ENCODE measurements around the gene NSG2.

Gene NSG2

DNA sequence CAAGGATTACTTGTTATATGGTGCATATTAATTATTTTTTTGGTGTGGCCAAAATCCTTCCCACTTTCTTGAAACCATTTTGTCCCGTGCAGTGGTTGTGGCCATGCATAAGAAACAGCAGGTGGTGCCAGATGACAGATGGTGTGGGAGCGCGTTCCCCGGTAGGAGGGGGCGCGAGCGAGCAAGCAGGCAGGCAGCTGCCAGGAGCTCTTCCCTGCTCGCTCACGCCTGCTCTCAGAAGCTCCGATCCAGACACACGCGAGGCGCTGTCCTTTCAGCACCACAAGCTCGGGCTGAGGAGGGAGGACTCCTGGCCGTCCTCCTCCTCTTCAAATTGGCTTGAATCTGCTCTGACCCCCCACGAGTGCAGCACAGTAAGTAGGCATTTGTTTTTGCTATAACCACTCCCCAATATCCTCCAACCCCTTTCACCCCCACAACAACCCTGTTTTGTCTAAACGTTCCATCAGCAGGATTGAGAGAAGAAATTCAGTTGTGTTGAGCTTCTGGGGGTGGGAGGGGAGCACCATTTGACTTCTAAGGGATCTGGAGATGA, at the start of gene NSG2:
Gene NSG2 (plus strand): TSS at position 237 of the 556 bp plus-strand sequence. CDS start 1,050 bp downstream, outside the sequence.
- peak; percentile 98 for DNase-seq

DNA sequence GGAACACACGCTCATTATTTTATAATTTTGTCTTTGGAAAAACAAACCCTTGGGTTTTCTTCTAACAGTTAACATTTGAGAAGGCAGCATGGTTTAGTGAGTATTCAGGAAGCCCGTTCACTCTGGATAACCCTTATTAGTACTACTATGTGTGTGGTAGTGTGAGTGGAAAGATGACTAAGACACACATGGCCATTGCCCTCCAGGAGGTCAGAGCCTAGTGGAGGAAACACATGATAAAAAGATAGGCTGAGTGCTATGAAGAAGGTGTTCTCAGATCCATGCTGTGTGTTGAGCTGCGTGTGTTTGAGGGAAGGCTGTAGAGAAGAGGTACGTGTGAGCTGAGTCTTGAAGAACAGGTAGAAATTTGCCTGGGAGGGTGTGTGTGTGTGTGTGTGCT, 48.2 kb upstream of the NSG2 start:
- DNase-seq = peak; percentile 22

GRCh38 chr5:173998531-173998930, 47.0 kb upstream of the NSG2 start:
- peak; percentile 40 for DNase-seq

DNA sequence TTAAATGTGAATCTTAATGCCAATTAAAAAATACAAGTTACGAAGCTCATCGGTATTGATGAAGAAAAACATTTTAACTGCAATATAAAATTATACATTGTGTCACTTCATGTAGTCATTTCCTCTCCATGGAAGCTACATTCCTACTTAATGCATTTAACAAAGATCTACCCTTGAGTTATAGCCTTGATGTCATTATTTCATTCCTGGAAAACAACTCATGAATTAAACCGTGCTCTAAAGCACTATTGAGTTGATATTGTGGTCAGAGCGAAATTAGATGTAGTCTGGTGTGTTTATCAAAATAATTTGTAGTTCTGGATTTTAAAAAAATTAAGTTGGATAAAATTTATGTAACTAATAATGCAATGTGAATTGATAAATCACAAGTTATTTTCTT, 45.4 kb upstream of the NSG2 start:
- no peak for DNase-seq

DNA sequence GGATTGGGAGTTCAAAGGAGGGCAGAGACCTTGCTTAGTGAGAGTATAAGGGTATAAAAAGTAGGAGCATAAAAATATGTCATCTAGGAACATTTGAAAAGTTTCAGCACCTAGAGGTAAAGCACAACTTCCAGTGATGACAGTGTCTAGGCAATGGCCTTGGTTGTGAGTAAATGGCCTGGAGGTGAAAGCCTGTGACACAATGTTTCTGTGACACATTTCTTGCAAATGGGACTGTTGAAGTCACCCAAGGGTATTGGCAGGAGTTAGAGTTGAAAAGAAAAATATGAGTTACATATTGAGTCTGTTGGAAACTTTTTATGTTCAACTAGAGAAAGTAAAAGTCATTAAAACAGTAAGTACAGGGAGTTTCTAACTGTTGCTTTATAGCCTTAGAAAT, 41.7 kb upstream of the NSG2 start:
- DNase-seq = no peak

DNA sequence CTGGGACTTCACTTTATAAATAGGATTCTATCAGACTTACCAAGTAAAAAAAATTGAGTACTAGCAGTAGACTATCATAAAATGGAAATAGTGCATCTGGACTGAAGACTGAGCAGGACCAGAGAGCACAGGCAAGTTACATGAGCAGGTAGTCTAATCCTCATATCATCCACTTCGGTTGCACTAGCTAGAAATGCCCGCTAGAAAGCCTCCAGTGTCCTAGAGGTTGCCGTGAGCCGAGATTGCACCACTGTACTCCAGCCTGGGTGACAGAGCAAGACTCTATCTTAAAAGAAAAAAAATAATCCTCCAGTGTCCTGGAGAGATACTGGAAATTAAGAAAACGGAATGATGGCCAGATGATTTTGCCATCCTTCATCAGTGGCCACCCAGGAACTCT, 36.6 kb upstream of the NSG2 start:
- DNase-seq = no peak

- no peak for DNase-seq
Measured at GRCh38 chr5:174010365-174010764, 35.1 kb upstream of the NSG2 start.

DNA sequence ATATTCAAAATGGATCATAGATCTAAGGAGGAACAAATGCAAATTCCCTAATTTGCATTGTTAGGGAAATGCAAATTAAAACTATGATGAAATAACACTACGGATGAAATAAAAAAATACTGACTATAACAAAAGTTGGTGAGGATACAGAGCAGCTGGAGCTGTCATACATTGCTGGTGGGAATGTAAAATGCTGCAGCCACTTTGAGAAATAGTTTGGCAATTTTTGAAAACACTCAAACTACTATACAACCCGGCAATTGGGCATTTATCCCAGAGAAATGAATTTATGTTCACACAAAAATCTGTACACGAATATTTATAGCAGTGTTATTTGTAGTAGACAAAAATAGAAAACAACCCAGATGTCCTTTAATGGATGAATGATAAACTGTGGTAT, 34.1 kb upstream of the NSG2 start:
- DNase-seq = no peak

- DNase-seq = peak; percentile 93
Measured at GRCh38 chr5:174020069-174020927, 25.2 kb upstream of the NSG2 start.

DNA sequence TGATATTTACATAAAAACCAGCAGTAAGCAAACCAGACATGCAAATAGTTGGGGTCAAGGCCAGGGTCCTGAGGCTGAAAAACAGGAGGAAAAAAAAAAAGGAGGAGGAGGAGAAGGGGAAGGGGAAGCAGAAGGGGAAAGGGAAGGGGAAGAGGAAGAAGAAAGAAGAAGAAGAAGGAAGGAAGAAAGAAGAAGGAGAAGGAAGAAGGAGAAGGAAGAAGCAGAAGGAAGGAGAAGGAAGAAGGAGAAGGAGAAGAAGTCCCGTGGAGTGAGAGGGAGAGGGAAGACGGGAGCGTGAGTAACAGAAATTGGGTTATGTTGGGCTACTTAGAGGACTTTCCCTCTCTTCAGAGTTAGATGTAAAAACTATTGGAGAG, 24.6 kb upstream of the NSG2 start:
- no peak for DNase-seq

DNA sequence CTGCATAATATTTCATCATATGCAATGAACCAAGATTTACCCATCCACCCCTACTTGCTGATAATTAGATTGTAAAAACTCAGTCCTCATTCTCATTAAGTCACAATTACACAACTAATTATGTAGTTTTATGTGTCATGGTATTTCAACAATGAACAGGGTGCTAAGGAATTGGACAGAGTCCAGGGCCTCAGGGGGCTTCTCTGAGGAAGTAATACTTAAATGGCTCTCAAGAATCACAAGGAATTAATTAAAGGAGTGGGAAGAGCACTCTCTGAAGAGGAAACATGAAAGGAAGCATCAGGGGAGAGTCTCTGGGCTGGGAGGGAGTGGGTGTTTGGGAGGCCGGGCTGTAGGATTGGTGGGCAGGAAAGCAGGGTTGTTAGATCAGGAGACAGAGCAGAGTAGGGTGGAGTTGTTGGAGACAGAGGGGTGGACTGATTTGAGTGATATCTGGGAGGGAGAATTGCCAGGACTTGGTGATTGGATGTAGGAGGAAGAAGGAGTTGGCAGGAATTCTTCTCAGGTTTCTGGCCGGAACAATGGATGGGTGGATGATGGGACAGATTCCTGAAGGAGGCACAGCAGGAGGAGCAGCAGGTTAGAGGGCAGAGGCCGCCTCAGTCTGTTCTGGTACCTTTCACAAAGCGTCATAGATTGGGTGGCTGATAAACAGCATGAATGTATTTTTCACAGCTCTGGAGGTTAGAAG, 23.0 kb upstream of the NSG2 start:
- no peak for DNase-seq

GRCh38 chr5:174030286-174030685, 15.2 kb upstream of the NSG2 start:
- no peak for DNase-seq

GRCh38 chr5:174044466-174045254, 846 bp upstream of the NSG2 start:
- no peak for DNase-seq

- DNase-seq = peak; percentile 26
Measured at GRCh38 chr5:174046558-174046957, 1.1 kb downstream of the NSG2 start.

DNA sequence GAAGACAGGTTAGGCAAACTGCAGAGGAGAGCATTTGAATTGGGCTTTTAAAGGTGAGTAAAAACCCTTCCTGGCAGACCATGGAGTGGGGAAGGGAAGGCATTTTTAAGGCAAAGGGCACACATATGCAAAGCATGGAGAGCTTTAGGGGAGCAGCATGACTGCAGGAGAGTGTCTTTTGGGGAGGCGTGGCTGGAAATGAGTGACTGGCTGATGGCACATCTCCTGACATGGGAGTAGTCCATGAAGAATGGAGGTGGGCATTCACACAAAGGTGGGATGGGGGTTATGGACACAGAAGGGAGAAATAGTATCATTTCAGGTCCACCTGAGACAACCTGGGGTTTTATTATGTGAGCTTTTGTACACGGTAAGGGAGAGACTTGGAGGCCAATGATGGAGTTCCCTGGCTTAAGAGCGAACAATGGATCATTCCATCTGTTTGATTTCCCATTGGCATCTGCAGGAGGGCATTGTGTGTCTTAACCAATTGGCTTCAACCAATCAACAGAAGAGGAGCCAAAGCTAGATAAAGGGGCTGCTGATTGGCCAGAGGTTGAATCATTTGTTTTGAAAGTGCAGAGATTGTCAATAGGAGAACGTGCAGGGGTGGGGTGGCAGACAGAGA, 2.1 kb downstream of the NSG2 start:
- no peak for DNase-seq

DNA sequence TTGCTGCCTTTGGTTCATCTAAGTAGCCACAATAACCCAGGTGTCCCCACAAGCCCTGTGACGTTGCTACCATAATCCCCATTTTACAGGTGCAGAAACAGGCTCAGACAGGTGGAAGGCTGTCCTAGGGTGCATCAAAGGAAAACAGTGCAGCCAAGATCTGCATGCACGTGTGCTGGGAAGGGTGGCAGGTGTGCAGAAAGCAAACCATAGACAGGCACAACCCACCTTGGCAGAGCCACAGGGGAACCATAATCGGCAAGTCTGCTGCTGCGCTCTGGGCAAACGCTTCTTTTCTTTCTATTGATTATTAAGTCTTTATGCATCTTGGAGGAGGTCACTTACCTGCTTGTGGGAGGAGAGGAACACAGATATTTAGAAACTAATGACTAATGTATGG, 7.1 kb downstream of the NSG2 start:
- DNase-seq = peak; percentile 51

GRCh38 chr5:174053905-174054304, 8.4 kb downstream of the NSG2 start:
- DNase-seq = no peak

- peak; percentile 76 for DNase-seq
Measured at GRCh38 chr5:174056064-174056847, 10.8 kb downstream of the NSG2 start.

- DNase-seq = no peak
Measured at GRCh38 chr5:174057206-174057605, 11.7 kb downstream of the NSG2 start.

GRCh38 chr5:174058433-174059122, 13.1 kb downstream of the NSG2 start:
- no peak for DNase-seq

DNA sequence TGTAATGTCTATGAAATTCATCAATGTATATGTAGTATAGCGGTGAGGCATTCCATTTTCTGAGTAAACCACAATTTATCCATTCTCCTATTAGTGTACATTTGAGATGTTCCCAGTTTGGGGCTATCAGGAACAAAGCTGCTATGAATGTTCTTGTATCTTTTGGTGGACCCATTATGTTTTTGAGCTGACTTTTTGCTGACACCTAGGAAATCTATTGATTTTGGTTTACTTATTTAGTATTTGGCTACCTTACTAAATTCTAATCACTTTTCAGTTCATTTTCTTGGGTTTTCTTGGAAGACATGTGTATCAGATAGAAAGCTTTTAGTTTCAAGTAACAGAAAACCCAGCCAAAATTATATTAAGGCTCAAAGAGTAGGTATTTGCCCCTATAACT, 13.7 kb downstream of the NSG2 start:
- DNase-seq = no peak

Data from DMS53 (cell line).